ENCODE results near the gene TMBIM4.
"Not testable (repeated sequence)": the region's sequence is repeated elsewhere in the genome, so short reads cannot be mapped to it uniquely, and the experiment has no call there.

Gene TMBIM4

GRCh38 chr12:66169221-66170170, at the start of gene TMBIM4:
Gene TMBIM4 (minus strand): TSS chr12:66169996. CDS start chr12:66169951, 45 bp downstream.
- DNase-seq, result peak; percentile 81 to 82

- no peak for DNase-seq
Observed at GRCh38 chr12:66217342-66217917, 47.6 kb upstream of the TMBIM4 start.

GRCh38 chr12:66213011-66213410, 43.2 kb upstream of the TMBIM4 start:
- DNase-seq, result not testable (repeated sequence)

- DNase-seq, result not testable (repeated sequence)
Observed at GRCh38 chr12:66211573-66211972, 41.8 kb upstream of the TMBIM4 start.

GRCh38 chr12:66210840-66211239, 41.0 kb upstream of the TMBIM4 start:
- DNase-seq, result no peak

- DNase-seq, result no peak
Observed at GRCh38 chr12:66206141-66206540, 36.3 kb upstream of the TMBIM4 start.

- DNase-seq, result no peak
Observed at GRCh38 chr12:66203820-66204219, 34.0 kb upstream of the TMBIM4 start.

- DNase-seq, result no peak
Observed at GRCh38 chr12:66199831-66200509, 30.2 kb upstream of the TMBIM4 start.

- no peak for DNase-seq
Observed at GRCh38 chr12:66199141-66199540, 29.3 kb upstream of the TMBIM4 start.

- no peak for DNase-seq
Observed at GRCh38 chr12:66197495-66197921, 27.7 kb upstream of the TMBIM4 start.

- DNase-seq, result no peak
Observed at GRCh38 chr12:66196806-66197205, 27.0 kb upstream of the TMBIM4 start.

- DNase-seq, result no peak
Observed at GRCh38 chr12:66195242-66195641, 25.4 kb upstream of the TMBIM4 start.

- no peak for DNase-seq
Observed at GRCh38 chr12:66194122-66194521, 24.3 kb upstream of the TMBIM4 start.

GRCh38 chr12:66191547-66192126, 21.8 kb upstream of the TMBIM4 start:
- no peak for DNase-seq

GRCh38 chr12:66190519-66191370, 20.9 kb upstream of the TMBIM4 start:
- DNase-seq, result no peak

- no peak for DNase-seq
Observed at GRCh38 chr12:66189889-66190288, 20.1 kb upstream of the TMBIM4 start.

- DNase-seq, result no peak
Observed at GRCh38 chr12:66189486-66189843, 19.7 kb upstream of the TMBIM4 start.

GRCh38 chr12:66188584-66189485, 19.0 kb upstream of the TMBIM4 start, which contains the start of gene IRAK3:
Gene IRAK3 (plus strand): TSS chr12:66189214. CDS start chr12:66189300, 86 bp downstream.
- peak; percentile 11 to 24 for DNase-seq

- no peak for DNase-seq
Observed at GRCh38 chr12:66187821-66188220, 18.0 kb upstream of the TMBIM4 start.

GRCh38 chr12:66187036-66187435, 17.2 kb upstream of the TMBIM4 start:
- DNase-seq, result no peak

- not testable (repeated sequence) for DNase-seq
Observed at GRCh38 chr12:66184822-66185221, 15.0 kb upstream of the TMBIM4 start.

All from stimulated activated CD4-positive, alpha-beta T cell treated with anti-CD3 and anti-CD28 coated beads, Interleukin-4, amount 100 ng/mL, for 4 hours (primary cell).